Smooth muscle cell of the brain vasculature (primary cell): ENCODE data around the gene FOS.
"Not testable (repeated sequence)": the region's sequence is repeated elsewhere in the genome, so short reads cannot be mapped to it uniquely, and the experiment has no call there.

Experiments
- DNase-seq: peaks from one replicate; pipeline ENCODE4 v3.0.0-alpha.2; 2012; ENCODE audit warnings: low read depth, low spot score

FOS gene

DNA sequence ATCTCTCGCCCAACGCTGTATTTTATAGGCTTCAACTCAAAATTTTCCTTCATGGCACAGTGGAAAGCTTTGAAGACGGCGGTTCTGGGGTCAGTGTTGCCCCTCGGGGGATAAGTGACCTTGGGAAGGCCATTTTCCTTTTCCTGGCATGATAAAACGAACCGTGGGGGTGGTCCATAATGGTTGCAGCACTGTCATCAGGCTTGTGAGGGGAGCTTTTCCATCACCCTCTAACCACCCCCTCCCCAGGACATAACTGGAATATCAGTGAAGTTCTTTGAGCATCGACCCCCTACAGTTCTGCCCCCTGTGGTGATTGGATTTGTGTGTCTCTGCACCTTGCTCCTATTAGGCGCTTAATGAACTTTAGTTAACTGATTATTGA, 16.0 kb downstream of the FOS start:
- no peak for DNase-seq

DNA sequence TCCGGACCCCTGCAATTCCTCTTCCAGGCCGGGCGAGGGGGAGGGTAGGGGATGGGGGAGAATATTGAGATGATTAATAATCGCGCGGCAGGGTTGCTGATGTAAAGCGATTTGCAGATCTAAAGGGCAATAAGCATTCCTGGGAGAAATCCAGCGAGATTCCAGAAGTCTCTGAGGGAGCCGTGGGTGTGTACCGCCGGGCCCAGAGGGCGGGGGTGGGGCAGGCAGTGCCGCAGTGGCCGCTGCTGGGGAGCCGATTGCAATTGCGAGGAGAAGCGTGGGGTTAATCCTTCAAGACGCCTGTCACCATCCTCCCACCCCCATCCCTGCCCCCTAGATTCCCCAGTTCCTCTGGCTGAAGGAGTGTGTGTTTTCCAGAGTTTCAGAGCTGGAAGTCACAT, 16.4 kb downstream of the FOS start:
- no peak for DNase-seq

DNA sequence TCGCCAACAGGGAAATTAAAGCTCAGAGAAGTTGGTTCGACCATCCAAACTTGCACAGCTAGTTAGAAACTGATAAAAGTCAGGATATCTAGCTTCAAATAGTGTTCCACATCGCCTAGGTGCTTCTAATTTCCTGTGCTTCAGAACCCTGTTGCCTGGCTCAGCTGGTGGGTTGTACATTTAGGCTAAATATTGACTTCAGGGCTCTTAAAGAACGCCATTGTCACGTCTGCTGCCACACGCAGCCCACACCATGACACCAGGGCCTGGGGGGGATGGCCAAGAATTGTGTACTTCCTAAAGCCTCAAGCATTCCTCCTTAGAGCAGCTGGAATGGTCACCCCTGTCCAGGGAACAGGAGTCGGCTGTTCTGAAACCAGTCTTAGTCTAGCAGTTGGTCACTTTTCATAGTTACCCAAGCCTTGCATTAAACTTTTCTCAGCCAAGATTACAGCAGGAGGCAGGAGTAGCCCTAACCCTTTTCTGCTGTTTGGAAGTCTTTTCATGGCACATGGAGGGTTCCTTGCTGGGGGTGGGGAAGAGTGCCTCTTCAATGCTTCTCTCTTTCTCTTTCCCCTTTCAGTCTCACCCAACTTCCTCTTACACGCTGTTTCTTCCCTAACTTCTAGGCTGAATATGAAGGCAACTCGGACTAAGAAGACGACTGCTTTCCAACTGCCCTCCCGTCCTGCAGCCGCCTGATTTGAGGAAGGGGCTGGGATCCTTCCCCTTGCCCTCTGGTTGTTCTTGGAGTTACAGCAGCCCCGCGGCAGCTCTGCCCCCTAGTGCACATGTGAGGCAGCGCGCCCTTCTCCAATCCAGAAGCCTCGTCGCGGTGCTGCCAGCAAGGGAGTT, 17.1 kb downstream of the FOS start:
- DNase-seq = no peak

DNA sequence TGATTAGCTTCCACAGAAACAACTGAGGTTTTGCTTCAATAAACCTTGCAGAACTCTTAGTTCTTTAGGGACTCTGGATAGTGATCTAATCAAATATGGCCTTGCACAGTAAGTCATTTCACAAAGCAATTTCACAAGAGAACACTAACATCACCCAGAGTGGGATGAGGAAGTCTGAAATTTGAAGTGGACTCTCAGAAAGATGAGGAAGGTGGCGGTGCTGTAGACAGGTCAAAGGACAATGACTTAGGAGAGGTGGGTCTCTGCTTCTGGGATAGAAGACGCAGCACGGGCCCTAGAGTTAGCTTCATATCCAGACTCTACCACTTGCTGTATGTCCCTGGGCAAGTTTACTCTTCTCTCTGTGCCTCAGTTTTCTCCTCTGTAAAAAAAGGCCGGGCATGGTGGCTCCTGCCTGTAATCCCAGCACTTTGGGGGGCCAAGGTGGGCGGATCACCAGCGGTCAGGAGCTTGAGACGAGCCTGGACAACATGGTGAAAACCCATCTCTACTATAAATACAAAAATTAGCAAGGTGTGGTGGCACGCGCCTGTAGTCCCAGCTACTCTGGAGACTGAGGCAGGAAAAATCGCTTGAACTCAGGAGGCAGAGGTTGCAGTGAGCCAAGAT, 18.9 kb downstream of the FOS start:
- DNase-seq = no peak

DNA sequence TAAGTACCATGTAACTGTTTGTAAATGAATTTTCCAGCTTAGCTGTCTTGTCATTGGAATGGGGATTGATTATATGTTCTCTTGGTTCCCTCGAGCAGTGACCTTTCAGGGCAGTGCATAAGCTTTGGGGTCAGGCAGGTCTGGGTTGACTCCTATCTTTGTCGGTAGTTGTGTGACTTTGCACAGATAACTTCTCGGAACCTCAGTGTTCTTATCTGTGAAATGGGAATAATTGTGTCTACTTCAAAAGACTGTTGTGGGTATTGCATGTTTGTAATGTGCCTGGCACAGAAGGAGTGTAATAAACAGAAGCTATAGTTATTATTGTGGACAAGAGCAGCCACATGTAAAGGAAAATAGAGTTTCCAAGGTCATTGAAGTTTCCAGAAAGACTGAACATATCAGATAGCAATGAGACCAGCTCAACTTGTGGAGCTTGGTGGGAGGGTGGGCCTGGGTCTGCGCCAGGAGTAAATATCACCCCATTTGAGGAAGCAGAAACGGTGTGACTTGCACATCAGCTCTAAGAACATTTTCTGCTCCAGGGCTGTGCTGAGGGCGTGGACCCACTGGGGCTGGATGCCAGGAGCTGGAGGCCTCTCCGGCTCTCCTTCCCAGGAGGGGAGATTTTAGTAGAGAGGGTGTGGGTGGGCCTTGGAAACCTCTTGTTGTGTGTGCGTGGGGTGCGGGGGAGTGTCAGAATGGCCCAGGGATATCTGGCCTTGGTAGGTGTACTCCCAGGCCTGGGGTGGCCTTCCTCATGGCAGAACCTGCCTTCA, 19.7 kb downstream of the FOS start:
- DNase-seq = no peak

DNA sequence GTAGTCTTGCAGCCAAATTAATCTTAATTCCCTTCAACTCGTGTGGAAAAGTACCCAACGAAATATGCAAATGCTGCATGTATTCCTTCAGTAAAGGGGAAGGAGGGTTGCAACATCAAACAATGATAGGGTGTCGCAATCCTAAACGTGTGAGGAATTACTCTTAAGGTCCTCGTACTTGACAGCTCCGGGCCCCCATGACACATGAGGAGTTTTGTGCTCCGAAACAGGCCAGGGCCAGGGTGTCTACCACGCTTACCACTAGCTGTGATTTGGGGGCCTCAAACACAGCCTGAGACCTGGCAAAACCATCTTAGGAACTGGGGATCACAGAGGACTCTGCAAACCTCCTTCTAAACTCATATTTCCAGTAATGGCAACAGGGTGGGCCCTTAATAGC, 20.4 kb downstream of the FOS start:
- DNase-seq = no peak

DNA sequence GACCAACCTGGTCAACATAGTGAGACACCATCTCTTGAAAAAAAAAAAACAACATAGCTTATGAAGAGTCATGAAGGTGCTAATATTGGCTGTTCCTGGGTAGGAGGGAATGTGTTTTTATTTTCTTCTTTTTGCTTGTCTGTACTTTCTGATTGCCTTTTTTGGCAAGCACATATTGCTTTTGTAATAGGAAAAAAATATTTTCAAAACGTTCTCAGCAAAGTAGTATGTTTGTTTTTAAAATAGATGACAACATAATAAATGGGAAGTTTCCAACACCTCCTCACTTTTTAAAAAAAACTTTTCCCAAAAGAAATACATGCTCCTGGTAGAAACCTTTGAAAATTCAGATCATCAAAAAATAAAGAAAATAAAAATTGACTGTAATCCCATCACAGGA, 20.9 kb downstream of the FOS start:
- no peak for DNase-seq

DNA sequence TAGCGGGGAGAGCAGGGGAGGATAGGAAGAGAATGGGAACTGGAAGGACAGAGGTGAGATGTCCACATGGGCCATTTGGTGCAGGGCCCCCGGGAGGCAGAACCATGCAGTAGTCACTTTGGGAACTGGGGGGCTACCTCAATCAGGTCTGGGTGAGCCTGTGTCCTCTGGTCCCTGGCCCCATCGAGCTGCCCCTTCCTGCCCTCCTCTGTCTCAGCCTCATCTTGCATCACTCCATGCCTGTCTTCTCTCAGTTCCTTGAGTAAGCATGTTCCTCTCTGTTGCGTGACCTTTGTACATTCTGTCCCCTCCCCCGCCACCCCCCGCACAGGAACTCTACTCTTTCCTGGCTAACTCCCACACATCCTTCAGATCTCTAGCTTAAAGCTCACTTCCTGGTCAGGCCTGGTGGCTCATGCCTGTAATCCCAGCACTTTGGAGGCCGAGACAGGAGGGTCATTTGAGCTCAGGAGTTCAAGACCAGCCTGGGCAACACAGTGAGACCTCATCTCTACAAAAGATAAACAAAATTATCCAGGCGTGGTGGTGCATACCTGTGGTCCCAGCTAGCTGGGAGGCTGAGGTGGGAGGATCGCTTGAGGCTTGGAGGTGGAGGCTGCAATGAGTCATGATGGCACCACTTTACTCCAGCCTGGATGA, 23.2 kb downstream of the FOS start:
- no peak for DNase-seq

DNA sequence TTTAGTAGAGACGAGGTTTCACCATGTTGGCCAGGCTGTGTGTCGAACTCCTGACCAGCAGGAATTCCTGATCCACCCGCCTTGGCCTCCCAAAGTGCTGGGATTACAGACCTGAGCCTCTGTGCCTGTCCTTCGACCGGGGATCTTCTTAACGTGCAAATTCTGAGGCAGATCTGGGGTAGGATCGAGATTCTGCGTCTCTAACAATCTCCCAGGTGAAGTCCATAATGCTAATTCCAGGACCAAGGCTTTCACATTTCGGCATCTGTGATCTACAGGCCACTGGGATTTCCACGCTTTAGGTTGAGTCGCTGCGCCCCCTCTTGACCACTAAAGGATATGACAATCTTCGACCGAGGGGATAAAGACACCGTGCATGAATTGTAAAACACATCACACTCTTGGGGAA, 24.8 kb downstream of the FOS start:
- DNase-seq = no peak

DNA sequence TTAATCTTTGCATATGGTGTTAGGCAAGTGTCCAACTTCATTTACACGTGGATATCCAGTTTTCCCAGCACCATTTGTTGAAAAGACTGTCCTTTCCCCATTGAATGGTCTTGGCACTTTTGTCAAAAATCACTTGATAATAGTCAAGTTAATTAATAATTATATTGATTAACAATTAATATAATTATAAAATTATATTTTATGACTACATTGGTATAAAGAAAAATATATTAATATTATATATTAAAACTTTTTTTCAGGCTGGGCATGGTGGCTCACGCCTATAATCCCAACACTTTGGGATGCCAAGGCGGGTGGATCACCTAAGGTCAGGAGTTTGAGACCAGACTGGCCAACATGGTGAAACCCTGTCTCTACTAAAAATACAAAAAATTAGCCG, 27.8 kb downstream of the FOS start:
- not testable (repeated sequence) for DNase-seq

DNA sequence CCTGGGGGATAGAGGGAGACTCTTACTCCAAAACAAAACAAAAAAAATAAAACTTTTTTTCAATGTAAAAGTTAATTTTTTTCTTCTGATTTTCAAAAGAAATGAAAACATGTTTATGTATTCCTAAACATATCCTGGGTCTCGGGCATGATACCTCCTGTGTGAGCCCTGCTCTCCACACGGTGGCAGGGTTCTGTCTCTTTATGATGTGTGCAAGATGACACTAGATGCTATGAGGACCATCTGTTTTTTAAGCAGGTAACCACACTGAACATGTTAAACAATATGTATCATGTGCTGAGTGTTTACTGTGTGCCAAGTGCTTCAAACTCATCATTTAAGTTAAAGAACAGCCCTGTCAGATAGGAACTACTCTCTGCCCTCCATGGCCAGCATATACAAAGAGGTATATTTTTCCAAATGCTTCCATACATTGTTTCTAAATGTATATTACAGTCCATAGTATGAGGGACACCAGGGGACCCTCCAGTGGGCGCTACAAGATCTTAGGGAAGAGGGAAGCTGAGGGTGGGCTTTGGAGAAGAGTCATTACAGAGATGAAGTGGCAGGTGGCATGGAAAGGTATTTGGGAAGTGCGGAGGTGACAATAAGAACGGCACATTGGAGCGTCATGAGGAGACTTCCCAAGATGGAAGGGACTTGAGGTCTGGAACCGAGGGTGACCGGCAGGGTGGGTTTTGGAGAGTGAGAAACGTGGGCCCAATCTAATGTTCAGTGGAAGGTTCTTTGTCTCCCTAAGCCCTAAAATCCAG, 28.5 kb downstream of the FOS start:
- DNase-seq = no peak

DNA sequence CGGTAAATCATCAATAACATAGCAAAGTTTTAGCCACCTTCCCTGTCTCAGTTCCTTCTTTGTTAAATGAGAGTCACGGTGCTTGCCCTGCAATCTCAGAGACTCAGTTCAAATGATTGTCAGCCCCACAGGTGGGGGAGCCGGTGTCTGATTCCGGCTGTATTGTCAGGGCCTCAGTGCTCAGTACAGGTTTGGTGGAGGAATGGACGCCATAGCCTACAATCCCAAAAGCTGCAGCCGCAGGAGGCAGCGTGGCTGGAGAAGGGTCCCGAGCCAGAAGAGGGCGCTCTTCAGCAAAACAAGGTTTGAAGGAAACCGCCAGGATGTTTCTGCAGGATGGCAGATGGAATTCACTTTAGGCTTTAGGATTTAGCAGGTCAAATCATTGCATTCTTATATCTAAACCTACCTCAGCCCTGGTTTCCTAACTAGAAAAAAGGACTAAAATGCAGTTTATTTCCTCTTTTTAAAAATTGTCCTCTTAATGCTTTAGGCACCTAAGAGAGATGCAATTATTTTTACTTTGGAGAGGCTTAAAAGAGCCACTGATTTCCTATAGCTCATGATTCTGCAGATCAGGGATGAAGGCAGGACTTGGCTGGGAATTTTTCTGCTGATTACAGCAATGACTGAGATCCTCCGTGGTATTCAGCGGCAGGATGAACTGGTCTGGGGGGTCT, 29.2 kb downstream of the FOS start:
- DNase-seq = no peak

DNA sequence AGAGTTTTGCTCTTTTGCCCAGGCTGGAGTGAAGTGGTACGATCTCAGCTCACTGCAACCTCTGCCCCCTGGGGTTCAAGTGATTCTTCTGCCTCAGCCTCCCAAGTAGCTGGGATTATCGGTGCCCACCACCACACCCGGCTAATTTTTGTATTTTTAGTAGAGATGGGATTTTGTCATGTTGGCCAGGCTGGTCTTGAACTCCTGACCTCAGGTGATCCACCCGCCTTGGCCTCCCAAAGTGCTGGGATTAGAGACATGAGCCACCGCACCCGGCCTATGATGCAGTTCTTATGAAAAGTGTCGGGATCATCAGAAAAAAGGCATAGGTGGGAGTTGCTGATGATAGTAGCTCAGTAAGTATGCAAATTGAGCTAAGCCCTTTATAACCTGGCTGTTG, 30.4 kb downstream of the FOS start:
- not testable (repeated sequence) for DNase-seq

DNA sequence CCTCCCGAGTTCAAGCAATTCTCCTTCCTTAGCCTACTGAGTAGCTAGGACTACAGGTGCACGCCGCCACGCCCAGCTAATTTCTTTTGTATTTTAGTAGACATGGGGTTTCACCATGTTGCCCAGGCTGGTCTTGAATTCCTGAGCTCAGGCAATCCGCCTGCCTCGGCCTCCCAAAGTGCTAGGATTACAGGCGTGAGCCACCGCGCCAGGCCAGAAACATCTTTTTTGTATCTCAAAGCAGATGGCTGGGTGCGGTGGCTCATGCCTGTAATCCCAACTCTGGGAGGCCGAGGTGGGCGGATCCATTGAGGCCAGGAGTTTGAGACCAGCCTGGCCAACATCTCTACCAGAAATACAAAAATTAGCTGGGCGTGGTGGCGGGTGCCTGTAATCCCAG, 30.9 kb downstream of the FOS start:
- not testable (repeated sequence) for DNase-seq

DNA sequence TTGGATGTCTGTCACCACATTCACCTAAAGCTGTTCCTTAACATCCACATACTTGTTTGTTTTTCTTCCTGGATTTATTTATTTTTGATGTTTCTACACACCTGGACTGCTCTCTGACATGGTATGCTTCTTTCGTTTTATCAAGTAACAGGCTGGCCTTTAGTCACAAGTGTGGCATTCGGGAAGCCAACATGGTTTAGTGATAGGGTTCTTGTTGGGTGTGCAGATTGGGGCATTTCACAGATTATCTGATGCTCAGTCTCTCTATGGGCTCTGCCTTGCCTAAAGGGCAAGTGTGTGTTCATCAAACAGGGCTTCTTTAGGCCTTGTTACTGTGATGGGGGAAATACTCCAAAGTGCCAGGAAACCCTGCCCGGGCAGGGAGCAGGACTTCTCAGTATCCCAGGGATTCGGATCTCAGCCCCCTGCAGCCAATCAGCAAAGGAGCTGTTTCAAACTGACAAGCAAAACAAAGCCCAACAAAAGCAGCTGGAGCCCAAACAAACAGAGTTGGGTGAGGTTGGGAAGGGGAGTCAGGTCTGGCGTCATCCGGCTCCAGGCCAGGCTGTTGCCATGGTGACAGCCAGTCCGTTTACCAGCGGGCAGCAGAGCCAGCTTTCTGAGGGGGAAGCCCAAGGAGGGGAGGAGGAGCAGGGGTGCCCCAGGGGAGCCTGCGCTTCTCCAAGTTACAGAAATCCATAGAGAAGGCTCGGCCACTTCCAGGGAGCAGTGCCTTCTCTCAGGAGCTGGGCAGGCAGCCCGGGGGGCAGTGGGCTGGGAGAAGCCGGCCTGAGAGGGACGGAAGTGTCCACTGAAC, 31.9 kb downstream of the FOS start:
- peak; percentile 96 for DNase-seq

DNA sequence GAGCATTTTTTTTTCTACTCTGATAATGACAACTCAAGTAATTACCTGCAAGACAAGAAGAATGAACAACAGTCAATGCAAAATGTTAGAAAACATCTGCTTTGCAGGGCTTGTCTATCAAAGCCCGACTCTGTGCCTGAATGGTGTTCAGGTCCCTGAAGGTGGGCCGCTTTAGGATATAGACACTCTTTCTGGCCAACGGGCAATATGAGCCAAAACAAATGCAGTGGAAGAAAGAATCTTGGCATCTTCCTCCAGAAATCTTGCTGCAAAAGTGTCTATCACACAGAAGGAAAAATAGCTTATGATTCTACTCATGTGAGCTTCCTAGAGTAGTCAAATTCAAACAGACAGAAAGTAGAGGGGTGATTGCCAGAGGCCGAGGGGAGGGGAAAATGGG, 32.7 kb downstream of the FOS start:
- no peak for DNase-seq

DNA sequence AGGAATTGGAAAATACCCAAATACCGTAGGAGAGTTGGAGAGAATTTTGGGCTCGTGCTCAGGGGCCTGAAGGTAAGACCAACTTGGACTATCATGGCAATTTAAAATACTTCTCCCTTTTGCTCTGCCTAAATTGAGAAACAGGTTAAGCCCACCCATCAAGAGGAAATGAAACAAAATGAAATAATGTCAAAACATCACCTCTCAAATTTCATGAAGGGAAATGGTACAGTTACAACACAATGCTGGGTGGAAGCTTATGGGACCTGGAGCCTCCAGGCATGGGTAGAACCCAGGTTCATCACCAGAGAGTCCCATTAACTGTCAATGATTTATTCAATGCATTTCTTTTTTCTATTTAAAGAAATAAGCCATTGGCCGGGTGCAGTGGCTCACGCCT, 33.7 kb downstream of the FOS start:
- no peak for DNase-seq

DNA sequence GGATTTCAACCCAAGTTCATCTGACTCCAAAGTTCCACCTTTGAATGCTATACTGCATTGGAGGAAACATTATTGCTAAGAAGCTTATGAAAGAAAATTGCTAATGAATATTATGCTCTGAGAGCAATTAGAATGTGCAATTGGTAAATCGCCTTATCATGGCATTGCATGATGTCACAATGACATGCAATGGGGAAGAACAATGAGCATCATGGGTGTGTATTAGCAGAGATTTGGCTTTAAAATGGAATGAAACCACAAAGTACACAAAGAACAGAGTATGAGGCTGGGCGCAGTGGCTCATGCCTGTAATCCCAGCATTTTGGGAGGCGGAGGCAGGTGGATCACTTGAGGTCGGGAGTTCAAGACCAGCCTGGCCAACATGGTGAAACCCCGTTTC, 34.7 kb downstream of the FOS start:
- no peak for DNase-seq

DNA sequence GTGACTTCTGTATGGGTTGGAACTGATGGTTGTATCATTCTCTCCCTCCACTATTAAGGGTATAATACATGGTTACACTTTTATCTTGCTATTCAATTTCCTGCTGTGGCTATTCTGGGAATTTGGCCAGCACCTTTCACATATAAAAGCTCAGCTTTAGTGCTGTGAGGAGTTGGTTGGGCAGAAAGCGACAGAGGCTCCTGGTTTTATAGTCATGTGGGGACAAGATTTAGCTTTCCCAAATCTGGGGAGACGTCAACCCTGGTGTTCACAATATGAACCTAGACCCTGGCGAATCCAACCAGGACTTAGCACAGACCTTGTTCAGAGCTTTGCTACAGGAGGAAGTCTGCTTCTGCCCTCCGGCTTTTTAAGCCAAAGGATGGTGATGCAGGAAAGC, 36.5 kb downstream of the FOS start:
- DNase-seq = no peak

DNA sequence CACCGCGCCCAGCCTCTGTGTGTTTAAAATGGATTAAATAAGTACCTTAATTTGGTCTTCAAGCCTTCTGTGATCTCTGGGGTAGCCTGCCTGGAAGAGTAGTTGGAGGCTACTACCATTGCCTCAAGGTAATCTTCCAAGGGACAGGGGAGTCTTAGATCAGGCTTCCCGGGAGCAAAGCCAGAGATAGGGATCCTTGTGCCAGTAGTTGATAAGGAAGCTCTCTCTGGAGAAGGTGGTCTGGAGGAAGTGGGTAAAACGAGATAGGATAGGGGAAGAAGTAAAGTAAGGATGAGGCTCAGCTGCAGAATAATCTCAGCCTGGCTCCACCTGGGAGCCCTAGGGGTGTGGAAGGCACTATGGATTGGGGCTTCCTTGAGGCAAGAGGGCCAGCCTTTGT, 38.5 kb downstream of the FOS start:
- DNase-seq = no peak
